T-helper 22 cell (primary cell): ENCODE data around the gene NATD1.
A peak's percentile ranks its signal among the peaks of the same experiment; 100 is the strongest.

Experiments used
- DNase-seq: peaks from one replicate; pipeline ENCODE4 v3.0.0-alpha.2; 2020; ENCODE audit warnings: low read depth

The NATD1 gene

DNA sequence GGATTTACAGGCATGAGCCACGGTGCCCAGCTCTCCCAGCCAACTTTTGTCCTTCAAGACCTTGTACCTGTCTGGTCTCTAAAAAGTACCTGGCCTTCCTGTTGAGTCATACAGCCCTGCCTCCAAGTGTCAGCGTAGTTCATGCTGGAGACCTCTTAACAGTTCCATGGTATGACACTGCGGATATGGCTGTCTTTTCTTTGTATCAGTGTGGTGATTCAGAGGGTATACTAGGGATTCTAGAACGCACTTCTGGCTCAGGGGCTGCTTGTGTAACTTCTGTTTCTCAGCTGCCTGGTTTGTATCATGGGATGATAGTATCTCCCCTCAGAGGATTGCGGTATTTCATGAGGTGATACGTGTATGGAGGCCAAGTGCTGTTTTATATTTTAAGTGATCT, 37.3 kb downstream of the NATD1 start:
- DNase-seq: no peak

DNA sequence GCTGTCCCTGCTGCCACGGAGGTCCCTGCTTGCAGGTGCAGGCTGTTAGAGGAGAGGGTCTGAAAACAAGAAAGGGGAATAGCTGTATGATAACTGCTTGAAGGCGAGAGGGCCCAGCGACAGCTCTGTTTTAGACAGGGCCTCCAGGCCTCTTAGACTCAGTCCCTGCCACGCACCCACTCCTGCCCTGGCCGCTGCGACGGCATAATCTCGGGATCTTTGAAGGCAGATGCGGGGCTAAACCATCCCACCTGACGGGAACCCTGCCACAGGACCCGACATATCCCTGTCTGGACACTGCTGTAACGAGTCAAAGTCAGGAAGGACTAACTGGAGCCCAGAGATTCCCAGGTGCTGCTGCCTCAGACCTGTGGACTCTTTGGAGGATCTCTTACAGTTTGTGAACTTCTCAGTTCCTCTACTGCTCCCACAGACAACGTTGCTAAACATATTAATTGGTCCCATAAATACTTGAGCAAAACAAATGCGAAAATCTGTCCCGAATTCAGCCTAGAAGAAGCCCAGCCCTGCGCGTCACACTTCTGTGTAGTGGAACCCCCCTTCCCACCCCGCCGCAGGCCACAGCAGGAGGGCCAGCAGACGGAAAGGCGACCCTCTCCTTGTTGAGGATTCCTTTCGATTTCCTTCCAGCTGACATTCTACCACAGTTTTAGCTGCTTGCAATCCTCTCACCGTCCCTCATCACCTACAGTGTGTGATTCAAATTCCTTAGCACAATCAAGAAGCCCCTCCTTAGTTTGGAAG, 38.3 kb downstream of the NATD1 start:
- DNase-seq: no peak

DNA sequence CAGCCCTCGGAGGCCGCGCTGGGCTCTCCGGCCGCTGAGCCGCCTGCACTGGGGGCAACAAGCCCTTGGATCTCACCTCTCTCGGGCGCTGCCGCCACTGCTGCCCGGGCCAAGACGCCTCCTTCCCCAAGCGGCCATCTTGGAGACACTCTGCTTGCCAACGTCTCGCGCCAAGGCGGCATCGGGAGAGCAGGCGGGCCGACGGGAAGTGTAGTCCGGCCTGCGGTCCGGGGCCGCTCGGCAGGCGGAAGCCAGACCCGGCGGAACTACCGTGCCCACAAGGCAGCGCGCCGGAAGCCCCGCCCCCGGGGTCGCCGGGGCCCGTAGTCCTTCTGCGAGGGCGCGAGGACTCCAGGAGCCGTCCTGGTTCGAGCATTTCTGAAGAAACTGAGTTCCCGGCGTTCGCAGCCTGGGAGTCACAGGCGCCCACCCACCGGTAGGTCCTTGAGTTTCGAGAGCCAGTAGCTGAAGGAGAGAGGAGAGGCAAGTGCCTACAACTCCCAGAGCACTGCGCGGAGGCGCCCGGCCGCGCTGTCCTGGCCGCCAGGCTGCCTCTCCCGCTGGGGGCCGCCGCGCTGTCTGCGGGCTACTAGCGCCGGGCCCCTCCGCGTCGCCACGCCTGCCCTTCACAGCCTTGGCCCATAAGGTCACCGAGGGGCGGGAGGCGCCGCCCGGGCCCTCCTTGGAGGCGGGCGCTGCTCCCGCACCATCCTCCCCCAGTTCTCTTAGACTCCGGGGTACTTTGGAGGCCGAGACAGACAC, 39.0 kb downstream of the NATD1 start, which contains the start of gene TMEM11:
Gene TMEM11, minus strand, starts transcription at position 147 of the 762 bp plus-strand sequence. Its CDS starts 9 bp downstream, at position 138.
- peak; percentile 91 for DNase-seq

DNA sequence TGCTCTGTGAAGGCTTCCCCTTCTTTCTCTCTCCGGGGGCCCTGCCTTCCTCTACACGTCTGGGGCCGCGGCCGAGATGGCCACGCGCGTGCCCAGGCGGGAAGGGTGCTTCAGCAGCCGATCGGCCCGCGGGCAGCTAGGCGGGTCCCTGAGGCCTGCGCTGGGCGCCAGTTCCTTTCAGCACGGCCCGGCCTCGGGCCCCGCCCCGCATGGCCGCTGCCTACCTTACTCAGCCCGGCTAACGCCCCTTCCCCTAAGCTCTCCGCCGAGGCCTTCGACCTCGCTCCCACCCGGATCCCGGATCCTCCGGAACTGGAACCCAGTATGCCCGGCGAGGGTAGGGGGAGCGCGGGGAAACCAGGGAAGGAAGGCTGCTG, 39.6 kb downstream of the NATD1 start:
- DNase-seq: no peak

DNA sequence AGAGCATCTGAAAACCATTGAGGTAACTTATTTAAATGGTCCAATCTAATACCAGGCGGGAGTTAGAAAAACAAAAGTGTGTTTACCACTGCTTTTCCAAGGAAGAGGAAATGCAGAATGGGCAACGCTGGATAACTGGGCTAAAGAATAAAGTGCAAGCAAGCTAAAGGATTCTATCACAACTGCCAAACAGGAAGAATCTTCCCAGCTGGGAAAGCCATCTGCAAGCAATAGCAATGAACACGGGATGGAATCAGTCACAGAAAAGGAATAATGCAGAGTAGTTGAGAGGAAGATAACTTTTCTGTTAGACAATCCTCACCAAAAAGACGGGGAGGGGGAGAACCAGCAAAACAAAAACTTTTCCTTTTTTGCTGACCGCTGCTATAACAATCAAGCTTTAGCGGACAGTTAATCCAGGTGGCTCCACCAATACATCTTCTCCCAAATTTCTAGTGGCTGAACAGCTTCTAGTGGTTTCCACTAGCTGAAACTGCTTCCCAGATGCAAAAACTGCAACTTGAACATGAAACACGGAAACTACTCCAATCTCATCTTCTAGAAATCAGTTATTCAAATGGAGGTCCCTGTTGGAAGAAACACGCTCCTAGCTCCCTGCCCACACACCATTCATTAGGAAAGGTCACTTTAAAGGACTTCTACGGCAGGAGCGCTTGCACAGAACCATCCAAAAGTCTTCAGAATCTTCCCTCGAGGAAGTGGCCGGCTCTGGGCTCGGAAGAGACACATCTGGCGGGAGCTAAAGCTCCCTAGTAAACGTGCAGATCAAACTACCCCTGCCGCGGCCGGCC, 40.2 kb downstream of the NATD1 start:
- no peak for DNase-seq

DNA sequence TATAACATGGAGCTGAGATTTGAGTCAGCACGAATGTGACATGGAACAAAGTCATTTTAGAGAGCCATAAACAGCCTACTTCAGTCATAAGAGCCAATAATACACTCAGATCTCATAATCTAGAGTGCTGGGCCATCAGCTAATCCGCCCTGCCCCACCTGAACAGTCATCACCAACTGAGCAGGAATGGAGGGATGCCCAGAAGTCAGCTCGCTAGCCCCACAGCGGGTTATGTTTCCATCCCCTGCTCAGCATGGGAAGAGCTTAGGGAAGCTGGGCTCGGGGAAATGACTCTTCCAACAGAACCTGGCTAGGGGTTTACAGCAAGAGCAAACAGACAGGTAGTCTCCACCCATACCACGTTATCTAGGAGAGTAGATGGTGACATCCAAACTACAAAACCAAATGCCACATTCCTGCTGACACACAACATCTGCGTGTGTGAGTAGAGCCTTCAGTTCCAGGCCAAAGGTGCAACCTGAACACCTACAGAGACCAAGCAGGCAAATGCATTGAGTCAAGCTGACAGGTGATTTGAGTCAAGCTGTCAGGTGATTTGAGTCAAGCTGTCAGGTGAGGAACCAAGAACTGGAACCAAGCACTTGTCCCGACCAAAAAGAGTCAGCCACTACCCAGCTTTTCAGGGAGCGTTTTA, 41.3 kb downstream of the NATD1 start:
- no peak for DNase-seq

DNA sequence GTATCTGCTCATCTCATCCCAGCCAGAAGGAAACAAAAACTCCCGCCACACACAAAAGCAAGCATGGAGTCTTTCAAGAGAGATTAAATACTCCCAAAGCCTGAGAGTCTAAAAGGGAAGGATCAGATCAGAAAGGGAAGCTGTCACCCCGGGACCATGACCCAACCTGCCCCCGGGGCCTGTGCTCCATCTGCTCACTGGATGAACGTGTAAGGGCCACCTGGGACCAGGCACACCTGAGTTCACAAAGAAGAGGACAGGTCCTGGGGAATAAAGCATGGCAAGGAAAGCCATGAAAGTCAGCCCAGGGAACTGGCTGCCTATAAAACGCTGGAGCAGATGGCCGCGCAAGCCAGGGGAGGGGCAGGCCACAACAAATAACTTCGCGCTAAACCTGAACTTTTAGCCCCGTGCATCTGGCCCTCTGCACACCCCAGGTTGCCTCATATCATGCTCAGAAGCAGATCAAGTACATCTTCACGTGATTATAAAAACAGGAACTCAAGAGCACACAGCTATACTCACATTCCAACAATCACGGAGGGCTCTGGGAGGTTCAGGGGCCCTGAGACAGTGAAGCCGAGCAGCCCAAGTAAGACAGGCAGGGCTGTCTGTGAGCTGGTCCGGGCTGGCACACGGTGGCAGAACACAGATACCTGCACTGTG, 42.7 kb downstream of the NATD1 start:
- no peak for DNase-seq

DNA sequence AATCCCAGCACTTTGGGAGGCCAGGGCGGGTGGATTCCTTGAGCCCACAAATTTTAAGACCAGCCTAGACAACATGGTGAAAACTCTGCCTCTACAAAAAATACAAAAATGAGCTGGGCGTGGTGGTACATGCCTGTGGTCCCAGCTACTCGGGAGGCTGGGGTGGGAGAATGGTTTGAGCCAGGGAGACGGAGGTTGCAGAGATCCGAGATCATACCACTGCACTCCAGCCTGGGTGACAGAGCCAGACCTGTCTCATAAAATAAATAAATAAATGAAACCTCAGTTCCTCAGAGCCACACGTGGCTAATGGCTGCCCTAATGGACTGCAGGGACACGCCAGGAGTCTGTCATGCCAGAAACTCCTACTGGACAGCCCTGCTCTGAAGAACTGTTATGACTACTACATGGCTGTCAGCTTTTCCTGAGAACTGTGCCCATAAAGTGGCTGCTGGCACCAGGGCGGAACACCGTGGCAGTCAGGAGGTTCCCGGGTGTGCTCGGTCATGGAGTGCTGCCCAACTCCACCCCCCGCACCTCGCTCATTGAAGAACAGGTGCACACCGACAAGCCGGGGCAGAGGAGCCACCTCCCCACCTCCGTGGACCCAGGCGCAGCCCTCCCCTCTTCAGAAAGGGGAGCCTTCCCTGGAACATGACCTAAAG, 43.6 kb downstream of the NATD1 start:
- no peak for DNase-seq

DNA sequence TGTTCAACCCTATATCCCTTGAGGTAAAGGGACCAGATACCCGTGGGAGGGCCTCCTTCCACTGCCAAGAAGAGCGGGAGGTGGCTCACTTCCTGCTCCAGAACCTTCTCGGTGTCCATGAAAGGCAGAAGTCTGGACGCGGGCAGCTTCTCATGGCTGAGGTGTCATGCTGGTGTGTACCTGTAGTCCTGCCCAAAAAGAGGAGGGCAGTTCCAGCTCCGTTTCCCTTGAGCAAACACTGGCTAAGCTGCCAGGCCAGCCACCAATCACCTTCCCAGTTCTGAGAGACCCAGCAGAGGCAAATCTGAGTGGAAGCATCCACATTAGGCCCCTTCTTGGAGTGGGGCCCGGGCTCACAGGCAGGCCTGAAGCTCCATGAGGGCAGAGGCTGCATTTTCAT, 44.9 kb downstream of the NATD1 start:
- no peak for DNase-seq

DNA sequence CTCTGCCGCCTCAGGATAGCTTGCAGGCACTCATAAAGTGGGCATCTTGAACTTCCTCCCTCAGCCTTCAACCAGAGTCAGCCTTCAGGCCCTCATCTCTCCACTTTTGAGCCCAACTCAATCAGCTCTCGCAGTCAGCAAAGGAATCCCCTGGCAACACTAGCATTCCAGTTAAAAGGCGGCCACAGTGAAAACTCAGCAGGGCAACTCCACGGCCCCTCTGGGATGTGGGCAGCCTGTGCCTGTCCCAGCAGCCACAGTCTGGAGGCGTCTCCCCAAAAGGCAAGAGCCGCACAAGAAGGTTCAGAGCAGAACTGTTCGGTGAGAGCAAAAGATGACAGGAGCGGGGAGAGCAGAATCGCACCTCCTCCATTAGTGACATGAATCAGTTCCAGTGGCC, 48.3 kb downstream of the NATD1 start:
- DNase-seq: no peak

DNA sequence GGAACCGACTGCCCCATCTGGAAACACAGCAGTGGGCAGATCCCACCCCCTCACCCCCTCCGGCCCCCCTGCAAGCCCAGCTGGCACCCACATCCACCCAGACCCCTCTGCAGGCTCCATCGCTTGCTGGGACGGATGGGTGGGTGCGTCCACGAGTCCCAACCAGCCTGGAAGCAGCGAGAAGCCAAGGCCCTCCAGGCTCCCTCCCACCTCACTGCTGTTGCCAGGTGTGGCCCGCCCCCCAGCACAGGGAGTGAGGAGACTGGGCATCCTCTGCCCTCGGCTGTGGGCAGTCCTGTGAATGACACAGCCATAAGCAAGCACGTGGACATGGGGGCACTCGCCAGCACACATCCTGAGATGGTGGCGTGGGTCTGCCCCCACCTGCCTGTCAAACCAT, 50.7 kb downstream of the NATD1 start:
- no peak for DNase-seq

DNA sequence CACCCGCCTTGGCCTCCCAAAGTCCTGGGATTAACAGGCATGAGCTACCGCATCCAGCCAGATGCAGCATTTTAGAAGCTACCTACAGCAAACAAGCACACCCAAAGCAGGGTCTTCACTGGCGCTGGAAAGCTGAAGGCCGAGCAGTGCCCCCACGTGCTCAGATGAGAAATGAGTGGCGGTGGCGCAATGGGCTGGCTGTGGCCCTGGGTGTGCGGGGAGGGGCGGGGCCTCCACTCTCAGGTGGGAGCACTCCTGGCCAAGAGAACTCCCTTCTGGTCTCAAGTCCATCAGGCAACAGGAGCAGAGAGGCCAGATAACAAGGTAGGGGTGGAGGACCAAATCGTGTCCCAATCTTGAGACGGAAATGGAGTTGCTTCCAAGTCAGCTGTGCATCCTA, 51.3 kb downstream of the NATD1 start:
- DNase-seq: no peak

DNA sequence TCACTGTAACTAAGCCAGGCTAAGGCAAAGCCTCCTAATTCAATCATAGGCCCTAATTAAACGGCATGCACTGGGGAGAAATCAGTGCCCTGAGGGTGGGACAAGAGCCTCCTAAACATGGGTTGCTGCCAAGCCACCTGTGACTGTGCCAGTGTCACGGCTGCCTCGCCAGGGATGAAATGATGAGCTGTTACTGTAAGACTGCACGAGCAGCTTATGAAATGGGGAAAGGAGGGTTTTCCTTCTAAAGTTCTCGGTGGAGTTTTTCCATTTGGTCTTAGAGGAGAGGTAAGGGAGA, 52.0 kb downstream of the NATD1 start:
- no peak for DNase-seq

DNA sequence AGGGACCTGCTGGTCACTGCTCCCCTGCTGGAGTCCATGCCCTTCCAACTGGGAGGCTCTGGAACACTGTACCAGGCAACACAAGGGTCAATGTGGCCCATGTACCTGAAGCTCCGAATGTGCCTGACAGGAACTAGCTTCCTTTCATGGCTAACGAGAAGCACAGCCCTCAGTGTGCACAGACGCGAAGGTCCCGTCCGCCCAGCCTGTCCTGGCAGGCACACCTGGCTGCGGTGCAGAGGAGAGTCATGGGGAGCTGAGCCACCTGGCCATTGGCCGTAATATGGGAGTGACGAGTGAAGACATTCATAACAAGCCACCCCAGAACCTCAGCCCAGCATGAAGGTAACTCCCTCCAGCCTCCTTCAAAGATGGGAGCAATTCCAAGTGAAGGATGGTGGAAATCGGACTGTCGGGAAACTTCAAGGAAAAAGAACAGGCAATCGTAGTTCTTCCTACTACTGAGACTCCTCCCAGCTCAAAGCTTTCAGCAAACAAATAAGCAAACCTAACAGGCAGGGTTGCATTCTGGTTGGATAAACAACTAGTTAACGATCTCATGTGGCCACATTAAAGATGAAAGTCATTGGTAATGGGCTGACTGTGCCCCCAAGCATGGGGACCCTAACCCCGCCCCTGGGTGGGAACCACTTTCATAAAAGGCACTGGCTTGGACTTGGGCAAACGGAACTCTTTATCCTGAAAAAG, 52.5 kb downstream of the NATD1 start:
- DNase-seq: no peak

DNA sequence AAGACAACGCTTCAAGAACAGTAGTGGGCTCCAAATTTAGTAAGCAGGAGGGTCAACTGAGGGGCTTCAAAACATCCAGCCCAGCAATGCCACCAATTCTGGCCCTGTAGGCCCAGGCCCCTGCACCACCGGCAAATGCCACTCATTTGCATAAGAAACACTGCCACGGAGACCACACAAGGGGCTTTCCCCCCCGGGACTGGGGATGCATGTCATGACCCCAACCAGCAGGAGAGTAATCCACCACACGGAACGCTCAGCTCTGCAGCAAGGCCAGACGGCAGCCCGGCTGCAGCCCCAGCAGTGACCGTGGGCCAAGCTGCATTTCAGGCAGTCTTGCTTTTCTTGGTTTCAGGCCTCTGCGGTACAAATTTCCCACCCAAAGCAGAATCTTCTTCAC, 53.4 kb downstream of the NATD1 start:
- DNase-seq: no peak

DNA sequence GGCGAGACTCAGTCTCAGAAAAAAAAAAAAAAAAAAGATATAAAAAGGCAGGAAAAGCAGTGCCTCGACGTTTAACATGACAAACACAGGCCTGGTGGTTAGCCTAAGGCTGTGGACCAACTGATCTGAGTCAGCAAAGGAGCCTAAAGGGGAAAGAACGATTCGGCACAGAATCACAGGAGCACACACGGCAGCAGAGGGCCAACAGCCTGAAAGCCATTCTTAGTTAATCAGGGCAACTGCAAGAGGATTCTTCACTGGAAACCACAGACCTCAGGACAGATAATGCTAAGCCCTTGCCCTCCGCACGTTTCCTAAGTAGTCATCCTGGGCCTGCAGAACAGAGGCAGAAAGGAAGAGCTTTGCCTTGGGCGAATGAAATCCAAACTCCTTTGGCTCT, 53.9 kb downstream of the NATD1 start:
- no peak for DNase-seq

DNA sequence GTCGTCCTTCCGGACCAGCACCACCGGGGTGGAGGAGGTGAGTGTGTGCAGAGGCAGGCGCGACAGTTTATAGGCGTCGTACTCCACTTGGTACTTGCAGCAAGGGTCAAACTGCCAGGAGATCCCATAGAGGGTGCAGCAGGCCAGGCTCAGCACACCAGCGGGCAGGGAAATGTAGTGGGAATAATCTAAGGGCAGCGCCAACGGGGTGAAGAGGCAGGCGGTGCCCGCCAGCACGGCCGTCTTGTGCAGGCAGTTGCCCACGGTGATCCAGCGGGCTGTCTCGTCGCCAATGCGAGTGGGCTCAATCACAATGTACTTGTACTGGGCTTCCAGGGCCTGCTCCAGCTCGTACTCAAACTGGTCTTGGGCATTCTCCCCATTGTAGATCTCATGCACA, 54.8 kb downstream of the NATD1 start:
- no peak for DNase-seq

DNA sequence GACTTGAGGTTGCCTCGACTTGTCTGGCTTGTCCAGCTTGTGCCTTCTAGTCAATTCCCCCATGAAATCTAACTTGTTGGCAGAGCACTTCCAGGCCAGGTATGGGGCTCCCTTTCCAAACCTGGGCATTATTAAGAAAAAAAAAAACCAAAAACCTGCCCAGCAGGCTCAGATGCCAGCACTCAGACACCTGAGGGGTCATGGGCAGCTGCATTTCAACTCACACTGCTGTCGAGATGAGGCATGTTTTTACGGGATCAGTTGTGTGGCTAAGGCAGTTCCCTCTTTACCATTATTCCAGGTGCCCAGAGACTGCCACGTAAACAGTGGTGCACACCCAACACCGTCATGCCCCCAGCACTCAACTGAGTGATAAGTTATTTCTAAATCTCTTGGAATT, 57.1 kb downstream of the NATD1 start:
- no peak for DNase-seq

DNA sequence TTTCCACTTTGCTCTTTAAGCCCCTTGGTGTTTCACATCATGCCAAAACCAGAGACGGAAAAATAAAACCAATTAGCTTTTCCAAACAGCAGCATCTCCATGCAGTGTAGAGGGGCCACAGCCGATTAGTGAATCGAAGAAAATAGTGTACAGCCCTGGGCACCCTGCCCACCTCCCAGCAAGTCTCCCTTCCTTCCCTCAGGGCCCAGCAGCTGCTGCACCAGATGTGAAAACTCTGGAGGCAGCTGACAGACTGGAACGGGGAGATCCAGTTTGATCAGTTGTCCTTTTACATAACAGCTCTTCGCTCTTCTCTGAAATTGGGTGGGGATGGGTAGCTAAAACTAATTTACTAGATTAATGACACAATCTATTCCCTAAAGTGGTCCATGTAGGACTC, 58.5 kb downstream of the NATD1 start:
- DNase-seq: no peak

DNA sequence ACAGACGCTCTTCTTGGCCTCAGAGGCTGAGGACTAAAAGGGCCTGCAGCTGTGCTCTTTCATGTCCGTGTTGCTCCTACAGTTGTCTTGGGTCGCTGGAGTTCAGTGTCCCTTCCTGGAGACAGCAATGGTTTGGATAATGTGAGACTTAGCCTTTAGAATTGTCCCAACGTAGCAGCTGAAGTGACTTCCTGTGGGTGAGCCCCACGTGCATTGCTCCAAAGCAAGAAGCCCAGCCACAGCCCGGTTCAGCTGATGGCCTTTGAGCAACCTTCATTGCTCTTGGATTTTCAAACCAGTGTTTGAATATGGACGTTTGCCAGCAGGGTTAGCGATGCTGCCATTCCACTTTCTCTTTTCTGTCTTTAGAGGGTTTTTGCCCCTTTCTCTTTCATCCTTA, 59.0 kb downstream of the NATD1 start:
- no peak for DNase-seq

DNA sequence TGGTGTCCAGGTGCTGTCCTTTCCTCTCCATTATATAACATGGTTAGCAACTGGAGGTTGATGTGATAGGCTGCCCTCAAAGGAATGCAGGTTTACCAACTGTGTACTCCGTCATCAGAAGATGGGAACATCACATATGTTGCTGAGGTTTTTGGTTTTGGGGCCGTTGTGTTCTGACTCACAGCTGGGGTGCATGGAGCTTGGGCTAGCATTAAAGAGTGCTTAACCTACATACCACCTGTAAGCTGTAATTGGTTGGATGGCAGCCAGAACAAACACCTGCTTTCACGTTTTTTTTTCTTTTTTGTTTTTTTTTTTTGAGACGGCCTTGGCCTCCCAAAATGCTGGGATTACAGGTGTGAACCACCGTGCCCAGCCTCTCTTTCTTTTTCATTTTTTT, 60.2 kb downstream of the NATD1 start:
- no peak for DNase-seq
